HEK293T (cell line): ENCODE data around the gene ACADS.

ENCODE experiments used
- CTCF ChIA-PET: fragments of 350-600 bp; formaldehyde crosslinking; extraction: SDS; loops from one replicate; lab custom pipeline; 2021; ENCODE audit warnings: antibody characterized with exemption, inconsistent platforms; lab: Yijun Ruan, JAX
- POLR2A ChIA-PET: fragments of 350-600 bp; formaldehyde crosslinking; extraction: SDS; loops from one replicate; lab custom pipeline; 2020; ENCODE audit warnings: antibody characterized with exemption, inconsistent platforms; lab: Yijun Ruan, JAX
- DNase-seq: peaks from one replicate; pipeline ENCODE4 v3.0.0; 2012; ENCODE audit warnings: mixed read lengths; ENCODE audit errors: extremely low spot score
- ARNT ChIP-seq: fragments of 450-650 bp; IDR thresholded peaks from 2 replicates; pipeline ENCODE4 v1.6.1; 2017; ENCODE audit warnings: mild to moderate bottlenecking
- BHLHE40 ChIP-seq: fragments of 450-650 bp; IDR thresholded peaks from 2 replicates; pipeline ENCODE4 v1.6.1; 2016; ENCODE audit warnings: mild to moderate bottlenecking, moderate library complexity, borderline replicate concordance
- CTBP1 ChIP-seq: fragments of 450-650 bp; IDR thresholded peaks from 2 replicates; pipeline ENCODE4 v1.6.1; 2016; ENCODE audit warnings: borderline replicate concordance
- ELF4 ChIP-seq: fragments of 450-650 bp; IDR thresholded peaks from 2 replicates; pipeline ENCODE4 v1.6.1; 2017; ENCODE audit warnings: antibody characterized with exemption
- FOXA1 ChIP-seq: fragments of 450-650 bp; IDR thresholded peaks from 2 replicates; pipeline ENCODE4 v1.6.1; 2016; ENCODE audit warnings: mild to moderate bottlenecking
- FOXK2 ChIP-seq: fragments of 450-650 bp; IDR thresholded peaks from 2 replicates; pipeline ENCODE4 v1.6.1; 2016; ENCODE audit warnings: mild to moderate bottlenecking
- FOXM1 ChIP-seq: fragments of 450-650 bp; IDR thresholded peaks from 2 replicates; pipeline ENCODE4 v1.6.1; 2017; ENCODE audit warnings: mild to moderate bottlenecking, borderline replicate concordance
- HDGF ChIP-seq: fragments of 450-650 bp; IDR thresholded peaks from 2 replicates; pipeline ENCODE4 v1.6.1; 2017; ENCODE audit warnings: antibody characterized with exemption, borderline replicate concordance
- L3MBTL2 ChIP-seq: fragments of 450-650 bp; conservative IDR thresholded peaks from 2 replicates; pipeline ENCODE4 v1.6.1; 2016; ENCODE audit warnings: mild to moderate bottlenecking
- LEF1 ChIP-seq: fragments of 450-650 bp; IDR thresholded peaks from 2 replicates; pipeline ENCODE4 v1.6.1; 2017; ENCODE audit warnings: mild to moderate bottlenecking, borderline replicate concordance
- NFRKB ChIP-seq: fragments of 450-650 bp; IDR thresholded peaks from 2 replicates; pipeline ENCODE4 v1.6.1; 2016; ENCODE audit warnings: mild to moderate bottlenecking, moderate library complexity
- SP1 ChIP-seq: fragments of 450-650 bp; IDR thresholded peaks from 2 replicates; pipeline ENCODE4 v1.6.1; 2017
- SUZ12 ChIP-seq: fragments of 450-650 bp; IDR thresholded peaks from 2 replicates; pipeline ENCODE4 v1.6.1; 2016; ENCODE audit warnings: mild to moderate bottlenecking
- TARDBP ChIP-seq: fragments of 450-650 bp; IDR thresholded peaks from 2 replicates; pipeline ENCODE4 v1.6.1; 2016
- ZNF384 ChIP-seq: fragments of 450-650 bp; IDR thresholded peaks from 2 replicates; pipeline ENCODE4 v1.6.1; 2016
- TF ChIP-seq, protein P1 (sequence below): fragments of 450-650 bp; IDR thresholded peaks from 2 replicates; pipeline ENCODE4 v1.6.1; 2016

The ACADS gene

GRCh38 chr12:120774169-120774916, 48.7 kb downstream of the ACADS start:
- ChIA-PET POLR2A (no interaction called here), CTCF (no interaction called here)
- TF ChIP-seq, protein P1, sequence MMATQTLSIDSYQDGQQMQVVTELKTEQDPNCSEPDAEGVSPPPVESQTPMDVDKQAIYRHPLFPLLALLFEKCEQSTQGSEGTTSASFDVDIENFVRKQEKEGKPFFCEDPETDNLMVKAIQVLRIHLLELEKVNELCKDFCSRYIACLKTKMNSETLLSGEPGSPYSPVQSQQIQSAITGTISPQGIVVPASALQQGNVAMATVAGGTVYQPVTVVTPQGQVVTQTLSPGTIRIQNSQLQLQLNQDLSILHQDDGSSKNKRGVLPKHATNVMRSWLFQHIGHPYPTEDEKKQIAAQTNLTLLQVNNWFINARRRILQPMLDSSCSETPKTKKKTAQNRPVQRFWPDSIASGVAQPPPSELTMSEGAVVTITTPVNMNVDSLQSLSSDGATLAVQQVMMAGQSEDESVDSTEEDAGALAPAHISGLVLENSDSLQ: no peak
- TF ChIP-seq TARDBP: no peak
- TF ChIP-seq SUZ12: no peak
- TF ChIP-seq LEF1: no peak
- TF ChIP-seq FOXK2: no peak
- DNase-seq: no peak

- TF ChIP-seq FOXA1 (no peak), ELF4 (no peak), ARNT (no peak), ZNF384 (no peak)
- DNase-seq: no peak
- ChIA-PET POLR2A (no interaction called here), CTCF (no interaction called here)
These were observed 50.4 kb downstream of the ACADS start for GRCh38 chr12:120775862-120776552.

- POLR2A ChIA-PET: no interaction called here
- no peak for TF ChIP-seq L3MBTL2
- TF ChIP-seq SUZ12: no peak
- TF ChIP-seq FOXM1: no peak
- no peak for TF ChIP-seq TARDBP
- TF ChIP-seq BHLHE40: no peak
- TF ChIP-seq FOXA1: no peak
- TF ChIP-seq ELF4: no peak
- TF ChIP-seq NFRKB: no peak
- TF ChIP-seq LEF1: no peak
- no peak for DNase-seq
- CTCF ChIA-PET: interaction anchor here (0.8 to 1.0 kb wide), 2 partner anchors 10 to 33 kb away, joined by 3 read pairs; no protein-coding TSS in a partner anchor
These were observed 57.6 kb downstream of the ACADS start for GRCh38 chr12:120783197-120783596.

DNA sequence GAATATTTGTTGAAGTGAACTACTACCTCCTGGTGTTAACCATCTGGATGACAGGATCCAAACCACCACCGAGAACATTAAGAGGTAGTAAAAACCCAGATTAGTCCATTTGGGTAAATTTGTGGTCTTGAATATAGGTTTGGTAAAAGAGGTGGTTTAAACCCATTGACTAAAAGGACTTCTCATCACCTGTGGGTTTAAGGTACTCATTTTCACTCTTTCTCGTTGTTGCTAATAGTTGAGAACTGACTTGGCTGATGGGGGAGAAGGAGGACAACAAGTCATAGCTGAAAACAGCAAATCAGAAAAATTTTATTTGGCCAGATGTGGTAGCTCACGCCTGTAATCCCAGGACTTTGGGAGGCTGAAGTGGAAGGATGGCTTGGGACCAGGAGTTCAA, 59.2 kb downstream of the ACADS start:
- TF ChIP-seq ELF4 (no peak), SUZ12 (no peak), FOXM1 (no peak), FOXK2 (no peak), LEF1 (no peak), ARNT (no peak), SP1 (no peak), L3MBTL2 (no peak), BHLHE40 (no peak), CTBP1 (no peak), HDGF (no peak), NFRKB (no peak), TARDBP (no peak)
- TF ChIP-seq, protein P1: no peak
- POLR2A ChIA-PET: no interaction called here
- DNase-seq: no peak
- CTCF ChIA-PET: no interaction called here

GRCh38 chr12:120787889-120788288, 62.3 kb downstream of the ACADS start:
- ChIA-PET POLR2A (no interaction called here), CTCF (no interaction called here)
- no peak for DNase-seq
- TF ChIP-seq CTBP1 (no peak), HDGF (no peak), FOXK2 (no peak), LEF1 (no peak)
